HG03159 (cell line): ENCODE results near the gene PLCH2.

Experiments
- ATAC-seq: cut with Tn5 transposase; IDR thresholded peaks from one replicate; pipeline ENCODE4 v1.9.1; 2021; ENCODE audit warnings: mild to moderate bottlenecking, moderate library complexity; ENCODE audit not compliant: unreplicated experiment

The PLCH2 gene

GRCh38 chr1:2528016-2528415 is 51.9 kb downstream of the PLCH2 start:
- ATAC-seq: no peak

DNA sequence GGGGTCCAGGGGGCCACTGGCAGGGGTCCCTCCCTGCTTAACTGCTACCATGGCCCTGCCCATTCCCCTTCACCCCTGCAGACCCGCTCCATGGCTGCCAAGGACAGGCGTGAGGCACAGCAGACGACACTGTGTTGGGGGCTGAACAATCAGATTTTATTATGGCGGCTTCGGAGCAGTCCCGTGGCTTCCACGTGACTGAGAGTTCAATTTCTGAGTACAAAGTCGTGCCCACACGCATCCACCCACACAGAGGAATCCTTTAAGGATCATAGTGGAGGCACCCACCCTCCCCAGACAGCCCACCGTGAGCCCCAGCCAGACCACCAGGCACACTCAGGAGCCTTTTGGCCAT is 52.5 kb downstream of the PLCH2 start:
- no peak for ATAC-seq

DNA sequence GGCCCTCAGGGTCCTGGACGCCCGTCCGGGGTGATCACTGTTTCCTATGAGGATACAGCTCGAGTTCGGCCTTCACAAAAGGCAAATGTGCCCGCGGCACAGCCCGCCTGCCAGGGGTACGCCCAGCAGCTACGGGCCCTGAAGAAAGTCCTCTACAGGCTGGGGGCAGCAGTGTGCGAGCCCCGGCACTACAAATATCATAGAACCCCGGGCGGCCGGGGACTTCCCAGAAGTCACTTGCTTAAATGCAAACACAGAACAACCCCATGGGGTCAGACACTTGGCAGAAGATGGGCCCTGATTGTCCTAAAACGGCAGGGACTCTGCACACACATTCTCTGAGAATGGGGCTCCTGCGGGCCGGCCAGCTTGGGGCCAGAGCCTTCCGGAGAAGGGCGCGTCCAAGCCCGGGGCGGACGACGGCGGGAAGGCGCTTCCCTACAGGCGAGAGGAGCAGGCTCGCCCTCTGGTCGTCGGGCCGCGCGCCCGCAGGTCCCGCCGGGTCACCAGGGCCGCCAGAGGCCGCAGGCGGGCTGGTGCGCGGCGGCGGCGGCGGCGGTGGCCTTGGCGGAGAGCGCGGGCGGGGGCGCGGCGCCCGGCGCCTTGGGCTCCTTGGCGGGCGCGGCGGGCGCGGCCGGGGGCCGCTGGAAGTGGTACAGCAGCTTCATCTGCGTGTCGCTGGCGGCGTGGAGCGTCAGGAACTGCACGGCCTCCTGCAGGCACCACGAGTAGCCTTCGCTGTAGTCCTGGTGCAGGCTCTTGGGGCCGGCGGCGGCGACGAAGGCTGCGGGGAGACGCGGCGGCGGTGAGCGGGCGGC is 53.1 kb downstream of the PLCH2 start:
- ATAC-seq: no peak

GRCh38 chr1:2529784-2530512 is 53.9 kb downstream of the PLCH2 start, which contains the start of gene HES5:
HES5 (minus strand) TSS chr1:2530263; CDS start chr1:2530164, 99 bp downstream.
- no peak for ATAC-seq

- no peak for ATAC-seq
Observed at GRCh38 chr1:2530513-2531361, 54.6 kb downstream of the PLCH2 start.

GRCh38 chr1:2532485-2533160 is 56.5 kb downstream of the PLCH2 start:
- no peak for ATAC-seq

DNA sequence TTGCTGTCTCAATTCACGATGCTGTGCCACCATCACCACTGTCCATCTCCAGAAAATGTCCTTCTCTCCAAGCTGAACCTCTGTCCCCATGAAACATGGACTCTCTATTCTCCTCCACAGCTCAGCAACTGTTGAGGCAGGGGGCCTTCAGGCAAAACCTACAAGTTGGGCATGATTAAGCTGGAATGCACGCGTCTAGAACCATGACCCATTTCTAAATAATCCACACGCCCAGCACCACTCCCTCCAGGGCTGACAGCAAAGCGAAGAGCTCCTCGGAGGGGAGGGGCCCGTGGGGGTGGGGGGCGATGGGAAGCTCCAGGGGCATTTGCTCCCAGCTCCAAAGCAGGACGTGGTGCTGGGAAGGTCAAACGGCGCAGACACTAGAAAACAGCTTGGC is 57.3 kb downstream of the PLCH2 start:
- no peak for ATAC-seq

GRCh38 chr1:2534315-2534686 is 58.2 kb downstream of the PLCH2 start:
- ATAC-seq: no peak

DNA sequence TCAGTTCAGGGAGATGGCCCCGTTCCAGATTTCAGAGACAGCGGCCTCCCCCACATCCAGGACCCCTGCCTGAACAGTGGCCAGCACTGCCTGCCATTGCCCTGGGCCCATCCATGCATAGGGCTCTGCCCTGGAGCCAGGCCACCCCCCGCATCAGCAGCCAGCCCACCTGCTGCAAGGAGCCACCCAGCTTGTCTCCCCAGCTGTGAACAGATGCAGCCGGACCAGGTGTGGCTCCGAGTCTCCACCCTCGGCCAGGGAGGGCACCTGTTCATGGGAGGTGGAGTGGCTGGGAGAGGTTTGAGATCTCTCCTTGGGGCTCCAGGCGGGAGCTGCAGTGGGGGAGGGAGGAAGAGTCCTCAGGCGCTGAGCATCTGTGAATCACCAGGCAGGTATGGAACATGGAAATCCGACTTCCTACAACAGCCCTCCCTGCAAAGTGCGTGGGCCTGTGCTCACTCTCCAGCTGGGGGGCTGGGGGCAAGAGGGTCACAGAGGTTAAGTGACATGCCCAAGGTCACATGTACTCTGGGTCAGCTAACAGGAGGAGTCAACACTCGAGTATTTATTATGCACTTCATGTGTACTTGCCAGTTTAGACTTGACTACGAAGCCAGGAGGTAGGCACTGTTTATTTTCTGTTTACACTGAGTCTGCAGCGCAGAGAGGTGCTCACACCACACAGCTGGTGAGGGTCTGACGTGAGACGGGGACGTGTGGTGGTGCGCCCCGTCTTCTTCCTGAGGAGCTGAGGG is 58.8 kb downstream of the PLCH2 start:
- ATAC-seq: no peak

GRCh38 chr1:2535455-2535854 is 59.4 kb downstream of the PLCH2 start:
- ATAC-seq: no peak

GRCh38 chr1:2535981-2536380 is 59.9 kb downstream of the PLCH2 start:
- ATAC-seq: no peak

GRCh38 chr1:2537784-2538115 is 61.7 kb downstream of the PLCH2 start:
- no peak for ATAC-seq

GRCh38 chr1:2538376-2538775 is 62.3 kb downstream of the PLCH2 start:
- no peak for ATAC-seq

GRCh38 chr1:2538872-2539271 is 62.8 kb downstream of the PLCH2 start:
- no peak for ATAC-seq

DNA sequence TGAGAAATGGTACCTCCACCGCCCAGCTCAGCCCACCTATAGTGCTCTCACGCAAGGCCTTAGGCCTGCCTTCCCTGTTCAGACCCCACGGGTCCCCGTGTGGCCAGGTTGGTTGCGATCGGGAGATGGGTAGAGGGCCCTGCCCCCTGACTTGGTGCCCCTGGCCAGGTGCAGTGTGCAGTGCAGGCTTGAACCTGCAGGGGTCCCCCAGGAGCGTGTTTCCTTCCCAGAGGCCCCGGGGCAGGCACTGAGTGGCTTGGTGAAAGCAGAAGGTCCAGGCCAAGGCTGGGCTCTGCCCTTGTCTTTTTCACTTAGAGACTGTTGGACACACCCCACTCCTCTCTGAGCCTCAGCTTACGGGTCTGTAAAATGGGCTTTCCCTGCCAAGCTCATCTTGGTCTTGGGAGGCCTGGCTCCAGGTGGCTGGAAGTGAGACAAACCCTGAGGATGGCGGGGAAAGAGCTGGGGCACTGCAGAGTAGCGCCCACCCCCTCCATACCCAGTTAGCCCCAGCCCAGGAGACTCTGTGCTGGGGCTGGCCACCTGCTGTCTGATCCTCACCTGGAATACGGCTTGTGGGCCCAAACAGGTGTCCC is 63.3 kb downstream of the PLCH2 start:
- ATAC-seq: no peak

DNA sequence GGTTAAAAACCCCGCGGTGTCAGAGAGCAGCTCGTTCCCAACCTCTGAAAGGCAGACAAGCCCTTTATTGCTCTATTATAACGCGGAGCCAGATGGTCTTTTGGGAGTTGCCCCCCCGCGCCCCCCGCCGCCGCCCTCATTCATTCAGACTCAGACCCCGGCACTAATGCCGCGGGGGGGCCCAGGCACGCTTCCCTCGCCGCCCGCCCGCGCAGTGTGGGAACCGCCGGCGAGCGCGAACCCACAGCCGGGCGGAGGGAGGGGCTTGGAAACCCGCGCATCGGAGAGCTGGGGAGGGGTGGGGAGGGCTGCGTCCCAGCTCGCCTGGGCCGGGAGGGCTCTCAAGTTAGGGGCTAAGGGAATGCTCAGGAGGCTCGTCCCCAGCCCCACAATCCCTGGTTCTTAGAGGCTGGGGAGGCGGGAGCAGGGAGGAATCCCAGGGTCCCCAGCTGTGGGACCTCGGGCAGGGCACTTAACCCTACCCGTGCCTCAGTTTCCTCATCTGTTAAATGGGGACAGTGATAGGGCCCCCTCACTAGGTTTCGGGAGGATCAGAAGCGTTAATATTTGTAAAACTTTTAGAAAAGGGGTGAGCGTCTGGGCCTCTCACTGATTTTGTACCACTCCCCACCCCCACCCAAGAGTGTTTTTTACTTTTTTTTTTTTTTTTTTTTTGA is 64.9 kb downstream of the PLCH2 start:
- no peak for ATAC-seq

GRCh38 chr1:2541619-2542245 is 65.6 kb downstream of the PLCH2 start:
- ATAC-seq: no peak

GRCh38 chr1:2542246-2542915 is 66.3 kb downstream of the PLCH2 start:
- no peak for ATAC-seq
